Lower lobe of right lung (tissue), 2 donors: ENCODE data around the gene FSTL4. TPM values are rescaled to one million over a fixed set of nuclear protein-coding genes. Genes with fewer than 3 reads are reported as not detected.

ENCODE experiments used
- ATAC-seq, 2 donors: fragments of 200-7000 bp; cut with Tn5 transposase; one replicate each; pipeline ENCODE4 v1.9.1; 2020 to 2022; ENCODE audit warnings: mild to moderate bottlenecking in 2 of 2, moderate library complexity in 2 of 2
- DNase-seq: peaks from one replicate; pipeline ENCODE4 v3.0.0-alpha.2; 2020
- H3K27ac ChIP-seq: fragments of 200-600 bp; one replicate; pipeline ENCODE4 v1.8.0; 2022
- H3K27me3 ChIP-seq: fragments of 200-600 bp; one replicate; pipeline ENCODE4 v1.8.0; 2022; ENCODE audit warnings: low read depth
- H3K36me3 ChIP-seq: fragments of 200-600 bp; one replicate; pipeline ENCODE4 v1.8.0; 2022; ENCODE audit warnings: mild to moderate bottlenecking
- H3K4me1 ChIP-seq: fragments of 200-600 bp; one replicate; pipeline ENCODE4 v1.8.0; 2022
- H3K4me3 ChIP-seq: fragments of 200-600 bp; one replicate; pipeline ENCODE4 v1.8.0; 2022; ENCODE audit warnings: mild to moderate bottlenecking
- H3K9me3 ChIP-seq: fragments of 200-600 bp; one replicate; pipeline ENCODE4 v1.8.0; 2022
- intact Hi-C: fragments of 100-400 bp; cut with DNase I; formaldehyde crosslinking; loops from one replicate; pipeline ENCODE4 v1.11.0; 2022
- total RNA-seq: library from RNA; stranded (reverse); fragmentation: NEBNext Ultra II Directional; extraction: Animal tissue kit (Norgen Biotek cat#: 25700); gene quantifications from one replicate; pipeline ENCODE4 v1.2.1, GENCODE V29; 2021
- TF ChIP-seq, protein P1 (sequence below): fragments of 200-600 bp; IDR thresholded peaks from one replicate; pipeline ENCODE4 v1.8.0; 2022; ENCODE audit warnings: antibody characterized with exemption, mild to moderate bottlenecking
- donor health status: DM: no; HTN: yes; CAD: no; lungs with severe emphysema.

FSTL4 gene
- total RNA-seq, 1 donor from 2014 or later = 1.9 TPM

DNA sequence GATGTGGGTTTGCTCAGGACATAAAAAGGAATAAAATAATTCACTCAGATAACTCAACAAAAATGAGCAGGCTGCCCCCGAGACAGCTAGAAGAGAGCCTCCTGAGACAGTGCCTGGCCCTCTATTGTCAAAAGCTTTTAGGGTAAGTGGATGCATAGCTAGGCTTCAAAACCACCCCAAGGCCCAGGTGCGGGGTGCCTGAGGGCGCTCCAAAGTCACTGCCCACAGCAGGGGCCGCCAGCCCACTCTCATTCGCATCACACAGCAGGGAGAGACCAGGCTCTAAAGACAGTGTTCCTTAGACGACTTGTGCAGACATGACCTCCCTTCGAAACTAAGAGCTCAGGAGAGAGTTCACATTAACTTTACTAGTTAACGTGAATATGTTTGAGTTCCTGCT, 271.5 kb downstream of the FSTL4 start:
- Histone ChIP-seq H3K9me3 (no peaks in the 10 kb centered on the region), H3K4me1 (no peaks in the 10 kb centered on the region), H3K27me3 (no peaks in the 10 kb centered on the region), H3K36me3 (no peaks in the 10 kb centered on the region), H3K27ac (no peak overlapping the region), H3K4me3 (no peak overlapping the region)
- DNase-seq (no peak), ATAC-seq (no peak)
- TF ChIP-seq, protein P1, sequence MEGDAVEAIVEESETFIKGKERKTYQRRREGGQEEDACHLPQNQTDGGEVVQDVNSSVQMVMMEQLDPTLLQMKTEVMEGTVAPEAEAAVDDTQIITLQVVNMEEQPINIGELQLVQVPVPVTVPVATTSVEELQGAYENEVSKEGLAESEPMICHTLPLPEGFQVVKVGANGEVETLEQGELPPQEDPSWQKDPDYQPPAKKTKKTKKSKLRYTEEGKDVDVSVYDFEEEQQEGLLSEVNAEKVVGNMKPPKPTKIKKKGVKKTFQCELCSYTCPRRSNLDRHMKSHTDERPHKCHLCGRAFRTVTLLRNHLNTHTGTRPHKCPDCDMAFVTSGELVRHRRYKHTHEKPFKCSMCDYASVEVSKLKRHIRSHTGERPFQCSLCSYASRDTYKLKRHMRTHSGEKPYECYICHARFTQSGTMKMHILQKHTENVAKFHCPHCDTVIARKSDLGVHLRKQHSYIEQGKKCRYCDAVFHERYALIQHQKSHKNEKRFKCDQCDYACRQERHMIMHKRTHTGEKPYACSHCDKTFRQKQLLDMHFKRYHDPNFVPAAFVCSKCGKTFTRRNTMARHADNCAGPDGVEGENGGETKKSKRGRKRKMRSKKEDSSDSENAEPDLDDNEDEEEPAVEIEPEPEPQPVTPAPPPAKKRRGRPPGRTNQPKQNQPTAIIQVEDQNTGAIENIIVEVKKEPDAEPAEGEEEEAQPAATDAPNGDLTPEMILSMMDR = no peak
- intact Hi-C loops = no loop called here

DNA sequence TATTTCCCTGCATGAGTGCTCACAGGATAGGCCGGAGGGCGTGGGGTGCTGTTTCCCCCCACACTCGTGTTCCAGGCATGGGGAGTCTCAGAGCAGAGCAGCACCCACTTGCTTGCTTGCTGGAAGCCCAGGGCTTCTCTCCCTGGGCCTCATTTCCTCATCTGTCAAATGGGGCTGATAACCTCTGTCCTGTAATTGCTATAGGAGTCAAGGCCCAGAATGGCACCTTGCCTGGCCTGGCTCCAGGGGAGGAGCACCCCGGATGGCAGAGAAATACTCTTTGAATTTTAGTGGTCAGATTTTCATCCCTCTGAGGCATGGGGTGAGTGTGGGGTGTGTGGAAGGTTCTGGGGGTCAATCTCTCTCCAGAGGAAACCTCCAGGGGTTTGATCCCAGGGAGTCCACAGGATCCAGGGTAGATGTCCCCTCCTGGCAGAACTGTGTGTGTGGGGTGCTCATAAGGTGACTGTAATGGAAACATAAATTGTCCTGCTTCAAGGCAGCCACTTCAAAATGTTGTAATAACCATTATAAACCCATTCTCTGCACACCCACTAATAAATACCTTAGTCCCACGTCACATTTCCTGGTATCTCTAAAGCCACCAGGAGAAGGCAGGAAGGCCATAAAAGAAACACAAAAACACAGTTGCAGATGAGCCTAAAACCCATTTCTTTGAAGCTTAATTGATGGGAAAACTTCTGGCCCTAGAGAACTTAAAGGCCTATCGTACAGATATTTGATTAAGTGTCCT, 272.2 kb downstream of the FSTL4 start:
- ATAC-seq (no peak), DNase-seq (no peak)
- Histone ChIP-seq H3K4me1 (no peaks in the 10 kb centered on the region), H3K9me3 (no peaks in the 10 kb centered on the region), H3K27ac (no peak overlapping the region), H3K4me3 (no peak overlapping the region), H3K27me3 (no peaks in the 10 kb centered on the region), H3K36me3 (no peaks in the 10 kb centered on the region)
- TF ChIP-seq, protein P1 = no peak
- intact Hi-C loops = no loop called here

DNA sequence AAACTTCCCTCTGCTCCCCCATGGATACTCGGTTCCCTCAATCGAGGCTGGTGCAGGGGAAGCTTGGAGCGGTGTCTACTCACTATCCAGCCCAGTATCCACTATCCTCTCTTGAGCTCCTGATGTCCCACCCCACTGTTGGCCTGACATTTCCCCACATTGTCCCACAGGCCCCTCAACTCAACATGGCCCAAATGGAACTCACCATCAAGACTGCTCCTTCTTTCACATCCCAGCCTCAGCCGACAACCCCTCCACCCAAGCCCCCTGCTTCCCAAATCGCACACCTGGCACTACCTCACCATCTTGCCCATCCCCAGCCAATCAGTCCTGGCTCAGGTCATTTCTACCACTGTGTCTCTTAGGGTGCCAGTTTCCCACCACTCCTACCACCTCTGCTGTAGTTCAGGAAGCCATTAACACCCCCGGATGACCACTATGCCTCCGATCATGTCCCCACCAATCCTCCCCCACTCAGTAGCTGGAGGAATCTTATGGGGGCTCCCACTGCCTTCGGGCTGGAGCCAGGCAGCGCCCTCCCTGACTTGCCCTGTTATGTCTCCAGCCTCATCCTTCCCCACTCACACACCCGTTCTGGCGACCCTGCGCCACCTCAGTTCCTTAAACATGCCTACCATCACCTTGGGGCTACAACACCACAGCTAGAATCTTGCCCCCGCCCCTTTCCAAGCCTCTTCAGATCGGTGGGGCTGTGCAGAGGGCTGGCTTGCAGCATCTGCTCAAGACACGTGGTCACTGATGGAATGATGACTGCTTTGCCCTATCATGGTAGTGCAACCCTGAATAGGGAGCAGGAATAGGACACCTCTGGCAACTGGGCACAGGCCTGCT, 273.6 kb downstream of the FSTL4 start:
- TF ChIP-seq, protein P1 = no peak
- Histone ChIP-seq H3K9me3 (no peaks in the 10 kb centered on the region), H3K4me1 (no peaks in the 10 kb centered on the region), H3K4me3 (no peak overlapping the region), H3K36me3 (no peaks in the 10 kb centered on the region), H3K27ac (no peak overlapping the region), H3K27me3 (no peaks in the 10 kb centered on the region)
- intact Hi-C loops = no loop called here
- no peak for ATAC-seq
- DNase-seq = no peak

DNA sequence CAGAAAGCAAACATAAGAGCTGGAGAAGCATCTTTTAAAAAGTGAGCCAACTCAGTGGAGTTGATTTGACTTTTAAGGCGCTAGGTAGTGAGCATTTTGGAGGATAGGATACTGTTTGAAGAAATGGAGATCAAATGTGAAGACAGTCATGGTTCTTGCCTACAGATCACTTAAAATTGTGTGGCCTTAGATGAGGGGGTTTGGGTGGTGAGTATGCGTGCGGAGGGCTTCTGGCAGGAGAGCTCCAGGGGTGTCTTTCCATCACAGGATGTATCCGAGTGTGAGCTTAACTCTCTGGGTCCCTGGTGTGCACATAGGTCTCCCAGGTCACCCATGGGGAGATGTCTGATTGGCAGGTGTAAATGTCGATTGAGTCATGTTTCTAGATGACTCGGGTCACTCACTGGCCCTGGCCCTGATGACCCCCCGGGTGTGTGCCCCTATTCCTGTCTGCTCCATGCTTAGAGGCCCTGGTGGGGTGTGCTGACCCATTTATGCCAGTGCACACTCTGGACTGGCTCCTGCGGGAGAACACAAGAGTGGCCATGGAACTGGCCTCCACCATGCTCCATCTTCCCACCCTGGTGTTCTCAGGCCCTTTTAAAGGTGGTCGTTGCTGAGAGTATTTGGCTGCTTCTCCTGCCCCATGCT, 274.4 kb downstream of the FSTL4 start:
- peak in 1 of 2 donors; percentile 11 for ATAC-seq

DNA sequence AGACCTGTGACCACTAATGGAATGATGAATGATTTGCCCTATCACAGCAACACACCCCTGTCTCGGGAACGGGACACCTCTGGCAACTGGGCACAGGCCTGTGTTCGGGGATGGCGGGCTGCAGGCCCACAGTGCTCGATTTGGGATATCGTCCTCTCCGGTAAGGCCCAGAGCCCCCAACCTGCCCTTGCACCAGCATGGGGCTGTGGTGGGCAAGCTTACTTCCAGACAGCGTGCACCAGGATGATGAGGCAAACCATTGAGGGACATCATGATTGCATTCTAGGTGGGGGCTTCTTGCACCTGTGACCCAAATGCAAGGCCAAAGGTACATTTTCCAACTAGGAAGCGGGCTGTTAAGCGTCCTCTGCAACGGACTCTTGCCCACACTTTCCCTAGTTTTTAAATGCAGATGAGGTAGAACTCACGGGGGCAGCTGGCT, 275.4 kb downstream of the FSTL4 start:
- intact Hi-C loops = no loop called here
- Histone ChIP-seq H3K9me3 (no peaks in the 10 kb centered on the region), H3K4me1 (no peaks in the 10 kb centered on the region), H3K27ac (no peak overlapping the region), H3K27me3 (no peaks in the 10 kb centered on the region), H3K36me3 (no peaks in the 10 kb centered on the region), H3K4me3 (no peak overlapping the region)
- ATAC-seq (no peak), DNase-seq (no peak)
- TF ChIP-seq, protein P1 = no peak

More for the DNA sequence above, 274.4 kb downstream of the FSTL4 start:
- intact Hi-C loops = no loop called here
- Histone ChIP-seq H3K27ac (no peak overlapping the region), H3K36me3 (no peaks in the 10 kb centered on the region), H3K4me3 (no peak overlapping the region), H3K4me1 (no peaks in the 10 kb centered on the region), H3K9me3 (no peaks in the 10 kb centered on the region), H3K27me3 (no peaks in the 10 kb centered on the region)
- TF ChIP-seq, protein P1 = no peak
- DNase-seq = no peak
